Astrocyte (in vitro differentiated cells and primary cell): ENCODE measurements around the gene SRSF1. TPM values are rescaled to one million over a fixed set of nuclear protein-coding genes. Genes with fewer than 3 reads are reported as not detected.

Experiments
- DNase-seq: peaks from one replicate; pipeline ENCODE4 v3.0.0-alpha.2; 2010; ENCODE audit warnings: low read depth
- FAIRE-seq: peaks from 2 replicates; lab custom pipeline; 2011; peaks lifted over from hg19 to GRCh38; lab: Jason Lieb, UNC
- H2AFZ ChIP-seq: 2 replicates; pipeline ENCODE4 v1.6.0; 2012; ENCODE audit warnings: low read depth, low read length, inconsistent platforms
- H3K27ac ChIP-seq: 2 replicates; pipeline ENCODE4 v1.5.1; 2011; ENCODE audit warnings: low read depth, low read length, inconsistent platforms
- H3K27me3 ChIP-seq: 2 replicates; pipeline ENCODE4 v1.6.0; 2011; ENCODE audit warnings: low read length, inconsistent platforms; ENCODE audit not compliant: insufficient read depth
- H3K36me3 ChIP-seq: 2 replicates; pipeline ENCODE4 v1.5.1; 2011; ENCODE audit warnings: low read length, inconsistent platforms; ENCODE audit not compliant: insufficient read depth
- H3K4me1 ChIP-seq: 2 replicates; pipeline ENCODE4 v1.5.1; 2011; ENCODE audit warnings: low read length, inconsistent platforms; ENCODE audit not compliant: insufficient read depth
- H3K4me2 ChIP-seq: 2 replicates; pipeline ENCODE4 v1.6.0; 2012; ENCODE audit warnings: low read length, inconsistent platforms
- H3K4me3 ChIP-seq: 2 replicates; pipeline ENCODE4 v1.5.1; 2011; ENCODE audit warnings: low read depth, mild to moderate bottlenecking, low read length, inconsistent platforms; ENCODE audit not compliant: insufficient read depth
- H3K79me2 ChIP-seq: 2 replicates; pipeline ENCODE4 v1.6.0; 2012; ENCODE audit warnings: mild to moderate bottlenecking, low read length, inconsistent platforms; ENCODE audit not compliant: insufficient read depth
- H3K9ac ChIP-seq: 2 replicates; pipeline ENCODE4 v1.6.0; 2012; ENCODE audit warnings: mild to moderate bottlenecking, low read length, inconsistent platforms
- H3K9me3 ChIP-seq: 2 replicates; pipeline ENCODE4 v1.5.1; 2012; ENCODE audit warnings: low read depth, mild to moderate bottlenecking, low read length, inconsistent platforms; ENCODE audit not compliant: insufficient read depth
- H4K20me1 ChIP-seq: 2 replicates; pipeline ENCODE4 v1.6.0; 2012; ENCODE audit warnings: low read length, inconsistent platforms; ENCODE audit not compliant: insufficient read depth
- H3K27ac Mint-ChIP-seq: one replicate; pipeline ENCODE4 v1.8.0; 2021; ENCODE audit warnings: mild to moderate bottlenecking, mixed read lengths; ENCODE audit not compliant: unreplicated experiment
- H3K27me3 Mint-ChIP-seq: one replicate; pipeline ENCODE4 v1.8.0; 2021; ENCODE audit warnings: low read depth, mixed read lengths; ENCODE audit not compliant: unreplicated experiment
- H3K36me3 Mint-ChIP-seq: one replicate; pipeline ENCODE4 v1.8.0; 2021; ENCODE audit warnings: low read depth, mixed read lengths; ENCODE audit not compliant: unreplicated experiment
- H3K4me1 Mint-ChIP-seq: one replicate; pipeline ENCODE4 v1.8.0; 2021; ENCODE audit warnings: low read depth, mixed read lengths; ENCODE audit not compliant: unreplicated experiment
- H3K4me3 Mint-ChIP-seq: one replicate; pipeline ENCODE4 v1.8.0; 2021; ENCODE audit warnings: mild to moderate bottlenecking, moderate library complexity, mixed read lengths; ENCODE audit not compliant: unreplicated experiment
- H3K9me3 Mint-ChIP-seq: one replicate; pipeline ENCODE4 v1.8.0; 2021; ENCODE audit warnings: mild to moderate bottlenecking, mixed read lengths; ENCODE audit not compliant: unreplicated experiment
- EZH2 ChIP-seq: IDR thresholded peaks from 2 replicates; pipeline ENCODE4 v1.6.1; 2012; ENCODE audit warnings: mild to moderate bottlenecking, low read length, inconsistent platforms; ENCODE audit not compliant: insufficient read depth
- total RNA-seq: library from RNA; stranded (reverse); gene quantifications from 2 replicates; pipeline ENCODE4 v1.2.1, GENCODE V29; 2021
- TF ChIP-seq, protein P1 (sequence below): IDR thresholded peaks from 2 replicates; pipeline ENCODE4 v1.5.1; 2011; ENCODE audit warnings: low read depth, mild to moderate bottlenecking, inconsistent platforms, low read length, moderate library complexity; ENCODE audit not compliant: insufficient read depth

The SRSF1 gene
- total RNA-seq, 1 donor from 2014 or later, result 196 TPM

DNA sequence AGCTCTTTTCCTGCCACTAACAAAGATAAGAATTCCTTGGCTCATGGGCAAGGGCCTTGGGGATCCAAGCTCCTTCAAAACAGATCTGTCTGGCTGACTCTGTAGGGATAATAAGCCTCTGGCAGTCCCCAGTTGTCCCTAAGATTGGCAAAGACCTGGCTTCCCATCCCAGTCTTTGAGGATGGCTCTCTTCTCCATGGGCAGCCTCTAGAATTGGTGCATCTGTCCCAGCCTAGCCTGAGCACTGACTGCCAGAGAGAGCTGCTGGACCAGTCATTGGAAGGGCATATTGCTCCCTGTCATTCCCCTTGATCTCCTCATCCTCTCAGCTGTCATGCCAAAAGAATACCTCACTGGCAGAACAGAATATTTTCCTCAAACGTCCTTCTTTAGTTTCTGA, 38.6 kb downstream of the SRSF1 start:
- Histone ChIP-seq H3K9ac (no peak overlapping the region), H3K9me3 (no peaks in the 10 kb centered on the region), H3K4me2 (no peak overlapping the region), H3K4me3 (no peak overlapping the region), H3K36me3 (peaks cover 4% of the 10 kb centered on the region), H3K4me1 (peaks cover 9% of the 10 kb centered on the region), H2AFZ (no peak overlapping the region), H3K27me3 (peaks cover 2% of the 10 kb centered on the region), H4K20me1 (no peaks in the 10 kb centered on the region), H3K27ac (no peak overlapping the region), H3K79me2 (no peaks in the 10 kb centered on the region)
- no peak for TF ChIP-seq EZH2
- TF ChIP-seq, protein P1, sequence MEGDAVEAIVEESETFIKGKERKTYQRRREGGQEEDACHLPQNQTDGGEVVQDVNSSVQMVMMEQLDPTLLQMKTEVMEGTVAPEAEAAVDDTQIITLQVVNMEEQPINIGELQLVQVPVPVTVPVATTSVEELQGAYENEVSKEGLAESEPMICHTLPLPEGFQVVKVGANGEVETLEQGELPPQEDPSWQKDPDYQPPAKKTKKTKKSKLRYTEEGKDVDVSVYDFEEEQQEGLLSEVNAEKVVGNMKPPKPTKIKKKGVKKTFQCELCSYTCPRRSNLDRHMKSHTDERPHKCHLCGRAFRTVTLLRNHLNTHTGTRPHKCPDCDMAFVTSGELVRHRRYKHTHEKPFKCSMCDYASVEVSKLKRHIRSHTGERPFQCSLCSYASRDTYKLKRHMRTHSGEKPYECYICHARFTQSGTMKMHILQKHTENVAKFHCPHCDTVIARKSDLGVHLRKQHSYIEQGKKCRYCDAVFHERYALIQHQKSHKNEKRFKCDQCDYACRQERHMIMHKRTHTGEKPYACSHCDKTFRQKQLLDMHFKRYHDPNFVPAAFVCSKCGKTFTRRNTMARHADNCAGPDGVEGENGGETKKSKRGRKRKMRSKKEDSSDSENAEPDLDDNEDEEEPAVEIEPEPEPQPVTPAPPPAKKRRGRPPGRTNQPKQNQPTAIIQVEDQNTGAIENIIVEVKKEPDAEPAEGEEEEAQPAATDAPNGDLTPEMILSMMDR, result no peak
- Mint-ChIP-seq H3K27ac (no peak overlapping the region), H3K4me3 (no peak overlapping the region), H3K9me3 (no peaks in the 10 kb centered on the region), H3K27me3 (peaks cover 17% of the 10 kb centered on the region), H3K4me1 (peaks cover 7% of the 10 kb centered on the region), H3K36me3 (no peaks in the 10 kb centered on the region)
- no peak for FAIRE-seq
- DNase-seq, result no peak

DNA sequence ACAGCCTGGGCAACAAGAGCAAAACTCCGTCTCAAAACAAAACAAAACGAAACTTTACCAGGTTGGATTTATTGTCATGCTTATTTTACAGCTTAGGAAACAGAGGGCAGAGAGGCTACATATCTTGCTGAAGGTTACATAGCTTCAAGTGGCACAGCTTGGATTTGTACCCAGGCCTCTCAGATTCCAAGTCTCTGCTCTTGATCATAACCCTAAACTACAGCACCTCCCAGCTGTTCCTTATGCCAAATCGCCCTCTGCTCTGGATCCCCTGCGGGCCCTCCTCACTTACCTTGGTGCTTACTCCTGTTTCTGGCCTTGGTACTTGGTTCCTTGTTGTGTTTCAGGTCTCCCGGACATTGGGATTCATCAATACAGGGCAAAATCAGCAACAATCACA, 40.2 kb downstream of the SRSF1 start:
- no peaks in the 10 kb centered on the region for H3K9me3 ChIP-seq
- no peaks in the 10 kb centered on the region for H3K79me2 ChIP-seq
- peaks cover 20% of the 10 kb centered on the region for H3K27me3 Mint-ChIP-seq
- H3K27ac ChIP-seq, result no peak overlapping the region
- H3K36me3 ChIP-seq, result no peaks in the 10 kb centered on the region
- no peak overlapping the region for H3K4me3 Mint-ChIP-seq
- H3K4me1 Mint-ChIP-seq, result peaks cover 7% of the 10 kb centered on the region
- H4K20me1 ChIP-seq, result no peaks in the 10 kb centered on the region
- no peak overlapping the region for H2AFZ ChIP-seq
- FAIRE-seq (no peak), DNase-seq (no peak)
- no peak overlapping the region for H3K9ac ChIP-seq
- H3K4me2 ChIP-seq, result no peak overlapping the region
- no peak for TF ChIP-seq EZH2
- TF ChIP-seq, protein P1, result no peak
- no peak overlapping the region for H3K27ac Mint-ChIP-seq
- no peaks in the 10 kb centered on the region for H3K36me3 Mint-ChIP-seq
- H3K9me3 Mint-ChIP-seq, result no peaks in the 10 kb centered on the region
- H3K4me1 ChIP-seq, result peaks cover 9% of the 10 kb centered on the region
- no peak overlapping the region for H3K4me3 ChIP-seq
- peaks cover 2% of the 10 kb centered on the region for H3K27me3 ChIP-seq

DNA sequence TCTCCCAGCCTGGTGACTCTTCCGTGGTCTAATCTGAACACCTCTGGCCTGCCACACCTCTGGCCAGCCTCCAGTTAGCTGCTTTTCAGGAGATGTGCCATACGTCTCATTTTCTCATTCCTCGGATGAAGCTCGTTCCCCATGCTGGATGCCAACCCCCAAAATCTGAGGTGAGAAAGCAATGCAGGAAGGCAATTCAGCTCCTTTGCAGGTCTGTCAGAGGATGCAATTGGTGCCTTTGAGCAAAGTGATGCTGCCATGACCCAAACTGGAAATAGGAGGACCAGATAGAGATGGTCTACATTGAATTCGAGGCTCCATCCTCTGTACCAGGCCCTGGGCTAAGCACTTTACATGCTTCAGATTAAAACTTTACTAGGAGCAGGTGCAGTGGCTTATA, 40.8 kb downstream of the SRSF1 start:
- no peaks in the 10 kb centered on the region for H3K36me3 Mint-ChIP-seq
- H3K9me3 Mint-ChIP-seq, result no peaks in the 10 kb centered on the region
- H3K4me3 Mint-ChIP-seq, result no peak overlapping the region
- no peak overlapping the region for H3K27ac Mint-ChIP-seq
- H3K4me1 Mint-ChIP-seq, result peaks cover 7% of the 10 kb centered on the region
- Histone ChIP-seq H2AFZ (no peak overlapping the region), H3K36me3 (no peaks in the 10 kb centered on the region), H3K27ac (no peak overlapping the region), H3K79me2 (no peaks in the 10 kb centered on the region), H3K9me3 (no peaks in the 10 kb centered on the region), H3K4me3 (no peak overlapping the region), H3K27me3 (peaks cover 2% of the 10 kb centered on the region), H3K4me1 (peaks cover 9% of the 10 kb centered on the region), H3K4me2 (no peak overlapping the region), H3K9ac (no peak overlapping the region), H4K20me1 (no peaks in the 10 kb centered on the region)
- no peak for TF ChIP-seq EZH2
- TF ChIP-seq, protein P1, result no peak
- DNase-seq (no peak), FAIRE-seq (no peak)
- peaks cover 20% of the 10 kb centered on the region for H3K27me3 Mint-ChIP-seq
